ENCODE measurements around the gene BORCS6. TPM values are rescaled to one million over a fixed set of nuclear protein-coding genes. Genes with fewer than 3 reads are reported as not detected.

BORCS6 gene
- total and polyA plus RNA-seq, 9 of the 15 experiments (the other 6 are each of a cell fraction or from before 2014, with no cell fraction given), result 0.01 to 7.4 (median 2.3) TPM

DNA sequence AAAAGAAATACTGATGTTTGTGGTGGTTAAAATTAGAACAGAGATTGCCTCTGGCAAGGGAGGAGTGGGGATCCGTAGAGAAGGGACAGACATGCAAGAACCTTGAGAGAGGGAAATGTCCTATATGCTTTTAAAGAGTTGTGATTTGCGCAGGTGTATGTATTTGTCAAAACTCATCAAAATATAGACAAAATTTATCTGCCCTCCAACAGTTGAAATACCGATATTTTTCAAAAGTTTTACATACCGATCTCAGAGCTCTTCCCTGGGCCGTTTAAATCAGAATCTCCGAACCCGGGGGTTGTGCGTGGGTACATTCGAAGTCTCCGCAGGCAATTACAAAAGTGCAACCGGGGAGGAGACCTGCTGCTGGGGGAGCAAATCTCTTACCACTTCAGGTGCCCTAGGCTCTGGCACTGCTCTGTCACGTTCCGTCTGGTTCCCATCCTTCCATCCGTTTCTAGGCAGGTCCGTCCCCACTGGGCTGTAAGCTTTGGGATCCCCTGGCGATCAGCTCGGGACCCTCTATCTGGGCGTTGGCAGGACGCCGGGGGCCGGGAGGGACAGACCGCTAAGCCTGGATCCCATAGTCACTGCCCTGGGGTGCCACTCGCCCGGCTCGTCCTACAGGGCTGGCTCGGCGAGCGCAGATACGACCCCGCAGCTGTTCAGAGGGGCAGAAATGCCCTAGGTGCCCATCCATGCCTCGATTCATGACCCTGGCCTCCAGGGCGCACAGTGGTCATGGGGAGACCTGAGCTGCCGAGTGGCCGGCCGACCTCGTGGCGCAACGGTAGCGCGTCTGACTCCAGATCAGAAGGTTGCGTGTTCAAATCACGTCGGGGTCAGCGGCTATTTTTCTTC is 4.2 kb downstream of the BORCS6 start (continued):
- TF ChIP-seq CXXC5 (CRISPR knock-in tag; IDR thresholded peaks at IDR 0.05) (peak; percentile 15; the same call in 1 of the 2 replicates), SAP30 (IDR thresholded peaks at IDR 0.05; ENCODE audit: borderline replicate concordance, insufficient read depth, low read depth, low read length, poor library complexity, severe bottlenecking) (no peak), FOXA1 (IDR thresholded peaks at IDR 0.05; ENCODE audit: borderline replicate concordance) (no peak), CHD4 (IDR thresholded peaks at IDR 0.05; ENCODE audit: insufficient read depth, insufficient replicate concordance, low read depth, low read length, poor library complexity, severe bottlenecking) (no peak), FOS (IDR thresholded peaks at IDR 0.05; ENCODE audit: extremely low read depth, insufficient read length) (no peak), ZNF133 (CRISPR knock-in tag; IDR thresholded peaks at IDR 0.05) (no peak), ZNF695 (CRISPR knock-in tag; IDR thresholded peaks at IDR 0.05) (no peak), MYBL2 (IDR thresholded peaks at IDR 0.05; ENCODE audit: low read depth) (no peak), MYBL2 (CRISPR knock-in tag; IDR thresholded peaks at IDR 0.05; ENCODE audit: borderline replicate concordance) (no peak), ZKSCAN3 (CRISPR knock-in tag; IDR thresholded peaks at IDR 0.05) (no peak), RCOR1 (IDR thresholded peaks at IDR 0.05; ENCODE audit: borderline replicate concordance in 1 of 2, low read depth in 2 of 2, low read length in 2 of 2) (0 out of 4 replicates have a peak, but pooled peaks of 1 of the 2 experiments have one; percentile 12)
- TF ChIP-seq, protein P1, sequence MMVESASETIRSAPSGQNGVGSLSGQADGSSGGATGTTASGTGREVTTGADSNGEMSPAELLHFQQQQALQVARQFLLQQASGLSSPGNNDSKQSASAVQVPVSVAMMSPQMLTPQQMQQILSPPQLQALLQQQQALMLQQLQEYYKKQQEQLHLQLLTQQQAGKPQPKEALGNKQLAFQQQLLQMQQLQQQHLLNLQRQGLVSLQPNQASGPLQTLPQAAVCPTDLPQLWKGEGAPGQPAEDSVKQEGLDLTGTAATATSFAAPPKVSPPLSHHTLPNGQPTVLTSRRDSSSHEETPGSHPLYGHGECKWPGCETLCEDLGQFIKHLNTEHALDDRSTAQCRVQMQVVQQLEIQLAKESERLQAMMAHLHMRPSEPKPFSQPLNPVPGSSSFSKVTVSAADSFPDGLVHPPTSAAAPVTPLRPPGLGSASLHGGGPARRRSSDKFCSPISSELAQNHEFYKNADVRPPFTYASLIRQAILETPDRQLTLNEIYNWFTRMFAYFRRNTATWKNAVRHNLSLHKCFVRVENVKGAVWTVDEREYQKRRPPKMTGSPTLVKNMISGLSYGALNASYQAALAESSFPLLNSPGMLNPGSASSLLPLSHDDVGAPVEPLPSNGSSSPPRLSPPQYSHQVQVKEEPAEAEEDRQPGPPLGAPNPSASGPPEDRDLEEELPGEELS (CRISPR knock-in tag; IDR thresholded peaks at IDR 0.05; ENCODE audit: borderline replicate concordance), result 0 out of 2 replicates have a peak, but pooled peaks have one; percentile 52
- TF ChIP-seq, protein P2, sequence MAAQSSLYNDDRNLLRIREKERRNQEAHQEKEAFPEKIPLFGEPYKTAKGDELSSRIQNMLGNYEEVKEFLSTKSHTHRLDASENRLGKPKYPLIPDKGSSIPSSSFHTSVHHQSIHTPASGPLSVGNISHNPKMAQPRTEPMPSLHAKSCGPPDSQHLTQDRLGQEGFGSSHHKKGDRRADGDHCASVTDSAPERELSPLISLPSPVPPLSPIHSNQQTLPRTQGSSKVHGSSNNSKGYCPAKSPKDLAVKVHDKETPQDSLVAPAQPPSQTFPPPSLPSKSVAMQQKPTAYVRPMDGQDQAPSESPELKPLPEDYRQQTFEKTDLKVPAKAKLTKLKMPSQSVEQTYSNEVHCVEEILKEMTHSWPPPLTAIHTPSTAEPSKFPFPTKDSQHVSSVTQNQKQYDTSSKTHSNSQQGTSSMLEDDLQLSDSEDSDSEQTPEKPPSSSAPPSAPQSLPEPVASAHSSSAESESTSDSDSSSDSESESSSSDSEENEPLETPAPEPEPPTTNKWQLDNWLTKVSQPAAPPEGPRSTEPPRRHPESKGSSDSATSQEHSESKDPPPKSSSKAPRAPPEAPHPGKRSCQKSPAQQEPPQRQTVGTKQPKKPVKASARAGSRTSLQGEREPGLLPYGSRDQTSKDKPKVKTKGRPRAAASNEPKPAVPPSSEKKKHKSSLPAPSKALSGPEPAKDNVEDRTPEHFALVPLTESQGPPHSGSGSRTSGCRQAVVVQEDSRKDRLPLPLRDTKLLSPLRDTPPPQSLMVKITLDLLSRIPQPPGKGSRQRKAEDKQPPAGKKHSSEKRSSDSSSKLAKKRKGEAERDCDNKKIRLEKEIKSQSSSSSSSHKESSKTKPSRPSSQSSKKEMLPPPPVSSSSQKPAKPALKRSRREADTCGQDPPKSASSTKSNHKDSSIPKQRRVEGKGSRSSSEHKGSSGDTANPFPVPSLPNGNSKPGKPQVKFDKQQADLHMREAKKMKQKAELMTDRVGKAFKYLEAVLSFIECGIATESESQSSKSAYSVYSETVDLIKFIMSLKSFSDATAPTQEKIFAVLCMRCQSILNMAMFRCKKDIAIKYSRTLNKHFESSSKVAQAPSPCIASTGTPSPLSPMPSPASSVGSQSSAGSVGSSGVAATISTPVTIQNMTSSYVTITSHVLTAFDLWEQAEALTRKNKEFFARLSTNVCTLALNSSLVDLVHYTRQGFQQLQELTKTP (IDR thresholded peaks at IDR 0.05; ENCODE audit: low read depth in 1 of 2, partially characterized antibody in 2 of 2), result no peak
- TF ChIP-seq, protein P3, sequence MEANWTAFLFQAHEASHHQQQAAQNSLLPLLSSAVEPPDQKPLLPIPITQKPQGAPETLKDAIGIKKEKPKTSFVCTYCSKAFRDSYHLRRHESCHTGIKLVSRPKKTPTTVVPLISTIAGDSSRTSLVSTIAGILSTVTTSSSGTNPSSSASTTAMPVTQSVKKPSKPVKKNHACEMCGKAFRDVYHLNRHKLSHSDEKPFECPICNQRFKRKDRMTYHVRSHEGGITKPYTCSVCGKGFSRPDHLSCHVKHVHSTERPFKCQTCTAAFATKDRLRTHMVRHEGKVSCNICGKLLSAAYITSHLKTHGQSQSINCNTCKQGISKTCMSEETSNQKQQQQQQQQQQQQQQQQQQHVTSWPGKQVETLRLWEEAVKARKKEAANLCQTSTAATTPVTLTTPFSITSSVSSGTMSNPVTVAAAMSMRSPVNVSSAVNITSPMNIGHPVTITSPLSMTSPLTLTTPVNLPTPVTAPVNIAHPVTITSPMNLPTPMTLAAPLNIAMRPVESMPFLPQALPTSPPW (CRISPR knock-in tag; IDR thresholded peaks at IDR 0.05), result peak; percentile 23; the same call in 1 of the 2 replicates
- TF ChIP-seq, protein P4, sequence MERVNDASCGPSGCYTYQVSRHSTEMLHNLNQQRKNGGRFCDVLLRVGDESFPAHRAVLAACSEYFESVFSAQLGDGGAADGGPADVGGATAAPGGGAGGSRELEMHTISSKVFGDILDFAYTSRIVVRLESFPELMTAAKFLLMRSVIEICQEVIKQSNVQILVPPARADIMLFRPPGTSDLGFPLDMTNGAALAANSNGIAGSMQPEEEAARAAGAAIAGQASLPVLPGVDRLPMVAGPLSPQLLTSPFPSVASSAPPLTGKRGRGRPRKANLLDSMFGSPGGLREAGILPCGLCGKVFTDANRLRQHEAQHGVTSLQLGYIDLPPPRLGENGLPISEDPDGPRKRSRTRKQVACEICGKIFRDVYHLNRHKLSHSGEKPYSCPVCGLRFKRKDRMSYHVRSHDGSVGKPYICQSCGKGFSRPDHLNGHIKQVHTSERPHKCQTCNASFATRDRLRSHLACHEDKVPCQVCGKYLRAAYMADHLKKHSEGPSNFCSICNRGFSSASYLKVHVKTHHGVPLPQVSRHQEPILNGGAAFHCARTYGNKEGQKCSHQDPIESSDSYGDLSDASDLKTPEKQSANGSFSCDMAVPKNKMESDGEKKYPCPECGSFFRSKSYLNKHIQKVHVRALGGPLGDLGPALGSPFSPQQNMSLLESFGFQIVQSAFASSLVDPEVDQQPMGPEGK (CRISPR knock-in tag; IDR thresholded peaks at IDR 0.05; ENCODE audit: borderline replicate concordance), result no peak
